Ureter (tissue), 1 donor: Measurements from ENCODE around the gene ERAL1. TPM values are rescaled to one million over a fixed set of nuclear protein-coding genes. Genes with fewer than 3 reads are reported as not detected.
A peak's percentile ranks its signal among the peaks of the same experiment; 100 is the strongest.
"Not testable (repeated sequence)": the region's sequence is repeated elsewhere in the genome, so short reads cannot be mapped to it uniquely, and the experiment has no call there.

Experiments
- DNase-seq: peaks from one replicate; pipeline ENCODE4 v3.0.0-alpha.2; 2020; ENCODE audit warnings: low spot score
- total RNA-seq: library from RNA; stranded (reverse); gene quantifications from one replicate; pipeline ENCODE4 v1.2.4, GENCODE V29; 2023
- donor health status: DM: yes; HTN: yes; CAD: no.

The ERAL1 gene
- total RNA-seq = 40.3 TPM

GRCh38 chr17:28854457-28855335 is at the start of gene ERAL1:
TSS of gene ERAL1 (plus strand) at chr17:28855016. CDS start at chr17:28855035, 19 bp downstream.
- peak; percentile 84 for DNase-seq

- no peak for DNase-seq
Measured at GRCh38 chr17:28807925-28808634, 46.7 kb upstream of the ERAL1 start.

GRCh38 chr17:28810437-28810836 is 44.4 kb upstream of the ERAL1 start:
- no peak for DNase-seq

DNA sequence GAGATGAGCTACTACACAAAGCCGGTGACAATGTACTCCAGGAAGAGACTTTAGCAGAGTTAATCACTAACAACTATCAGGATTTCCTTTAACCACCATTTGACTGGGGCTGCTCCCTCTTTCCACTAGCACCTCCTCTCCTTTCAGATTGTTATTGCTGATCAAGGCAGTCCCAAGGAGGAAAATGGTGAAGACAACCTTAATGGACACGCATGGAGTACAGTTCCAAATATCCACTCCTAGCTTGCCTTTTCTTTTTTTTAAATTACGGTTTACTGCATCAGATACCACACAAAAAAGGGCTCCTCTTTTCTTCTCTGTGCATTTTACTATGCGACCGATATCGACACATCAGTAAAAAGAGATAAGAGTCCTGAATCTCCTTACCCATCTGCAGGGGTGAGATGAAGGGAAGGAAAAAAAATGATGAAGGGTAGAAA is 43.1 kb upstream of the ERAL1 start:
- no peak for DNase-seq

- peak; percentile 97 for DNase-seq
Measured at GRCh38 chr17:28812091-28812747, 42.6 kb upstream of the ERAL1 start.

DNA sequence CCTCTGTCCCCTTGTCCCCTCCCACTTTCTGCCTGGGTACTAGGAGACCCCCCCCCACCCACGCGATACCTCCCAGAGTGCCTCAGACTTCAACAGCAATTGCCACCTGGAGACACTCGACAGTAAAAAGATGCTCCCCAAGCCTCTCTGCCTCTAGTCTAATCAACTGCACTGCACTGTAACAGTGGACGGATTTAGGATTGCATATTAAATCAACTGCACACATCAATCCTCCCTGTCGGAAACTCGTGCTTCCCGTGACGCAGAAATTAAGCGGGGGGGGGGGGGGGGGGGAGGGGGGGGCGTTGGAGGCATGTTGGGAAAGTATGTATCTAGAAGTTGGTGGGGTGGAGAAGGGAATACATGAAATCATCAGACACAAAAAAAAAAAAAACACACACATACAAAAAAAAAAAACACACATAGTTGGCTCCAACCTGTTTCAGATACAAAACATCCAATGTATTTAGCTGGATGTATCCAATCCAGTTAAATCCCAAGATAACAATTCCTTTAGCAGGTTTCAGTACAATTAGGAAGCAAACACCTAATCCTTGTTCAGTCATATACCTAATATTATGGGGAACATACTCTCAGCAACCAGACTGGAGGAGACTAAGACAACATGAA is 42.0 kb upstream of the ERAL1 start:
- no peak for DNase-seq

DNA sequence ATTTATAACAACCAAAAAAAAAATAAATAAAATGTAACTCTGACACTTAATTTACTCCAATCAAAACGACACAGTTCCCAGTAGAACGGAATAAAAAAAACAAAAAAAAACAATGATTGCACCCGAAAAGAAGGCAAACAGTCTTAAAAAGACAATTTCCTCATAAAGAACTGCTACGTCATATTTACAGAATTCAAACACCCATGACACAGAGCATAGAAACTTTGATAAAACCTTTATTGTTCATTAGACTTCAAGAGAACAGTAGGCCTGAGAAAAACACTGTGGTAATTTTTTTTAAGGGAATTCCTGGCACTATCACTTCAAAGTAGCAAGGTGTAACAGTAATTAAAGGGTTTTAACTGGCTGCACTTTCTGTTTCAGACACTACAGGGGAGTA is 38.3 kb upstream of the ERAL1 start:
- no peak for DNase-seq

GRCh38 chr17:28818819-28819221 is 36.0 kb upstream of the ERAL1 start:
- no peak for DNase-seq

DNA sequence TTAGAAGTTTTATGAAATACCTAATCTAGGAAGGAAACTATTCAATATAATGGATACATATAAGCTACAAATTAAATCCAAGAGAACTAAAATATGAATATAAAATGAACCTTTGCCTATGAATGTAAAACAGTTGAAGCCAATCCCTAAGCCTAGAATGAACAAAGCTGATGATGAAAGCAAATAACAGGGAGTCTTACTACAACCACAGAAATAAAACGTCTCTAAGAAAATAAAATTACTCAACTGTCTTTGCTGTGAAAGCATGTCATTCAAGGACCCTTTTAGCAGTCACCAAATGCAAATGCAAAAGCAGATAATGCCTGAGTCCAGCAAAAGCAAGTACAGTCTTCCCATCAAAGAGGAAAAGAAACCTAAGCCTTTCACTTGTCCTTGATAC is 35.2 kb upstream of the ERAL1 start:
- no peak for DNase-seq

DNA sequence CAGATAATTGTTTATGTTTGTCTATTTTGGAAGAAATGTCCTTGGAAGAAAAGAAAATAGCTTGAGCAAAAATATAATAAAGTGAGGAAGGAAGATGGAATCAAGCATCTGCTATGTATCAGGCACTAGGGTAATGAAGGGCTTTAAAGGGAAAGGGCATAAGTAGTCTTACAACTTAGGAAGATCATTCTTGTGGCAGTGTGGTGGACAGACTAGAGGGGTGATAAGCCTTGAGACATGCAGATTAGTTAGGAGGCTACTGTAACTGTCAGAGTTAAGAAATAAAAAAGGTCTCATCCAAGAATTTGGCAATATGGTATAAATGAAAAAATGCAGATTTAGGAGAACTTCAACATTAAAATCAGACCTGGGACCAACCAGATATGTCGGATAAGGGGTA is 27.1 kb upstream of the ERAL1 start:
- DNase-seq = no peak

- no peak for DNase-seq
Measured at GRCh38 chr17:28828294-28829040, 26.3 kb upstream of the ERAL1 start.

DNA sequence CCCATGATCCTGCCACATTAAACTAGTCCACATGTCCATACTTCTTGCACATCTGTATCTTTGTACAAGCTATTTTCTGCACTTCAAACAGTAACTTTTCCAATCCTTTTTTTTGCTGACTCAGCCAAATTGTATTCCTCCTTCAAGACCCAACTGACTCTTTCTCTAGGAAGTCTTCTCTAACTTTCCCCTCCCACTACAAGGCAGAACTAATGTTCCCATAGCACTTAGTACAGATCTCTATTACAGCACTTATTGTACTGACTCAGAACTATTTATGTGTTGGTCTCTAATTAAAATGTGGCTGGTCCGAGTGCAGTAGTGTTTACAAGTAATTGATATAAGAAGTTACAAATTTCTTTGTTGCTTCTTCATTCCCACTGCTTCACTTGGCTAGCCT is 20.4 kb upstream of the ERAL1 start:
- DNase-seq = no peak

DNA sequence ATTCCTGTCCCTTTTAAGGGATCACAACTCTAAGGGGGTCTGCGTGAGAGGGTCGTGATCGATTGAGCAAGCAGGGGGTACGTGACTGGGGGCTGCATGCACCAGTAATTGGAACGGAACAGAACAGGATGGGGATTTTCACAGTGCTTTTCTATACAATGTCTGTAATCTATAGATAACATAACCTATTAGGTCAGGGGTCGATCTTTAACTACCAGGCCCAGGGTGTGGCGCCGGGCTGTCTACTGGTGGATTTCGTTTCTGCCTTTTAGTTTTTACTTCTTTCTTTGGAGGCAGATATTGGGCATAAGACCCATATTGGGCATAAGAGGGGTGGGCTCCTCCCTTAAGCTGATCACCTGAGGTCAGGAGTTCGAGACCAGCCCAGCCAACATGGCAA is 18.3 kb upstream of the ERAL1 start:
- not testable (repeated sequence) for DNase-seq

GRCh38 chr17:28839221-28839620 is 15.6 kb upstream of the ERAL1 start:
- DNase-seq = no peak

GRCh38 chr17:28841901-28842281 is 12.9 kb upstream of the ERAL1 start:
- DNase-seq = no peak

GRCh38 chr17:28842282-28843012 is 12.4 kb upstream of the ERAL1 start, which contains the start of gene FAM222B:
TSS of gene FAM222B (minus strand) at chr17:28842790. CDS start at chr17:28766667, 76,123 bp downstream.
- DNase-seq = peak; percentile 81

- no peak for DNase-seq
Measured at GRCh38 chr17:28843816-28844148, 11.0 kb upstream of the ERAL1 start.

- no peak for DNase-seq
Measured at GRCh38 chr17:28846231-28846630, 8.6 kb upstream of the ERAL1 start.

- DNase-seq = not testable (repeated sequence)
Measured at GRCh38 chr17:28846699-28847098, 8.1 kb upstream of the ERAL1 start.

DNA sequence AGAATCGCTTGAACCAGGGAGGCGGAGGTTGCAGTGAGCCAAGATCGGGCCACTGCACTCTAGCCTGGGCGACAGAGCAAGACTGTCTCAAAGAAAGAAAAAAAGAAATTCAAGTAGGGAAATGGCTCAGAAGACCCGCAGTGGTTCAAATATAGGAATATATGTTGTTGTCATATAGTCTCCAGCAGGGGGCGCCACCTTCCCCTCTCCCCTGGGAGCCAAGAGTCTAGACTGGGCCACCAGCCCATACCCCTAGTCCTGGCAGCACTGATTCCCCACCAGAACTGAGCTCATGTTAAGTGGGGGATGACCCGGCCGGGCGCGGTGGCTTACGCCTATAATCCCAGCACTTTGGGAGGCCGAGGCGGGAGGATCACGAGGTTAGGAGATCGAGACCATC is 6.1 kb upstream of the ERAL1 start:
- not testable (repeated sequence) for DNase-seq

DNA sequence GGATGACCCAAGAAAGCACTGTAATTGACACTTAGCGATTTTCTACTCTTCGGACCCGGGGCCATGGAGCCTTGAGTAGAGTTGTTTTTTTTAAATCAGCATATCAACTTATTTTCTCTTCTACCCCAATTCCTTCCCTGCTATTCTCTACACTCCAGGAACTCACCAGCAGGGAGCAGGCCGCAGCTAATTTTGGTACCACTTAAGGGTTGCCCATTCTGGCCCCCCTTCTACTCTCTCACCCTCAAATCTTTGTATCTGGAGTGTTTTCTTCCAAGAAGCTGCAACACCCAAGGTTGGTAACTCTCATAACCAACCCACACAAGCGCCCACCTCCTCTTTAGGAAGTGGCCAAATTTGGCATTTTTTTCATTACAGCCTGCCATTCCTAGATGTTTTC is 5.5 kb upstream of the ERAL1 start:
- DNase-seq = no peak
